Testis (tissue), 3 donors: ENCODE data around the gene MSLN. TPM values are rescaled to one million over a fixed set of nuclear protein-coding genes. Genes with fewer than 3 reads are reported as not detected.

Source experiments
- DNase-seq: peaks from one replicate; pipeline ENCODE4 v3.0.0-alpha.2; 2019
- H3K27ac ChIP-seq, 2 donors: fragments of 200-600 bp; sonication (generic); one replicate each; pipeline ENCODE4 v1.5.1; 2019
- H3K27me3 ChIP-seq: fragments of 200-600 bp; sonication (generic); one replicate; pipeline ENCODE4 v1.5.1; 2019
- H3K36me3 ChIP-seq: fragments of 200-600 bp; sonication (generic); one replicate; pipeline ENCODE4 v1.5.1; 2017; ENCODE audit warnings: low read depth; ENCODE audit errors: missing control alignments
- H3K4me1 ChIP-seq: fragments of 200-600 bp; sonication (generic); one replicate; pipeline ENCODE4 v1.5.1; 2019
- H3K4me3 ChIP-seq, 2 donors: fragments of 200-600 bp; sonication (generic); one replicate each; pipeline ENCODE4 v1.5.1; 2017 to 2019
- H3K9me3 ChIP-seq: fragments of 200-600 bp; sonication (generic); one replicate; pipeline ENCODE4 v1.5.1; 2017
- POLR2A ChIP-seq: fragments of 450-650 bp; IDR thresholded peaks from one replicate; pipeline ENCODE4 v1.6.1; 2017; ENCODE audit warnings: antibody characterized with exemption, mild to moderate bottlenecking, moderate library complexity
- WGBS, 2 donors: methylation state at CpG; one replicate each; pipeline ENCODE4 v1.1.5; 2018; 5-methylcytosine and 5-hydroxymethylcytosine counted together
- intact Hi-C: fragments of 100-400 bp; cut with DNase I; formaldehyde crosslinking; loops from one replicate; pipeline ENCODE4 v1.15.1; 2023; ENCODE audit warnings: low total_unique reads
- polyA plus RNA-seq: library from polyadenylated mRNA; stranded (reverse); fragments of 350-450 nt; fragmentation: Illumina TruSeq; extraction: RNeasy Lipid Tissue Mini Kit (QIAGEN cat#74804); gene quantifications from one replicate; pipeline ENCODE4 v1.2.3, GENCODE V29; 2014; ENCODE audit warnings: low read depth, low replicate concordance; ENCODE audit not compliant: insufficient read depth
- total RNA-seq, 2 donors: library from RNA; depleted of rRNA; stranded (reverse); fragments of >200 nt; gene quantifications; one replicate each; pipeline ENCODE4 v1.2.3, GENCODE V29; 2016
- TF ChIP-seq, protein P1 (sequence below), 3 experiments: fragments of 450-650 bp in 2 of 3; fragments of 200-600 bp in 1 of 3; sonication (generic) in 1 of 3; IDR thresholded peaks; one replicate each; pipeline ENCODE4 v1.5.1; 2016 to 2019; ENCODE audit warnings: antibody characterized with exemption in 3 of 3, mild to moderate bottlenecking in 2 of 3, moderate library complexity in 1 of 3

The MSLN gene
- total and polyA plus RNA-seq, 3 donors from 2014 or later, result 1.5 to 18.5 (median 2.8) TPM

DNA sequence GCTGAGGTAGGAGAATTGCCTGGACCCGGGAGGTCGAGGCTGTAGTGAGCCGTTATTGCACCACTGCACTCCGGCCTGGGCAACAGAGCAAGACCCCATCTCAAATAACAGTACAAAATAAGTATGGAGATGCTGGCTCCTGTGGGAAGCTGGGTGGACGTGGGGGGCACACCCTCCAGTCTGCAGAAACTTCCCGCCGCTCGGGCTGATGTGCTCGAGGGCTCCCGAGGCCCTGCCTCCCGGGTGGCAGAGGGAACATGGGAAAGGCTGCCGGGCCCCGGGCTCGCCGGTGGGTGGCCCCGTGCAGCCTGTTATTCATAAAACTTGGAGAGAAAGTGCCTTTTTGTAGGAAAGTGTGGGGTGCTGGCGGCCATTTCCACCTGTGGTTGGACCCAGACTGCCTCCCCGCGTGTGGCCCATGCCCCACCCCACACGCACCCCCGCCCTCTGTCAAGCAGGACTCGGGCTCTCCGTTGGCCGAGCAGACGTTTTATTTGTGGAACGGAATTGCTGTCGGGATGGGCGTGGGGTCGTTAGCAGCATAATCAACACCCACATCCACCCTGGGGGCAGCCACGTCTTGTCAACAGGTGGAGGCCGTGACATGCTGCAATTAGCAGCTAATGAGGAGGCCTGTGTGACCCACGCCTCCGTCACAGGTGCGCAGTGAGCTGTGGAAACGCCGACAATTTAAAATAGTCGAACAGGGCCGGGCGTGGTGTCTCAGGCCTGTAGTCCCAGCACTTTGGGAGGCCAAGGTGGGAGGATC is 12.4 kb upstream of the MSLN start:
- intact Hi-C loops, result no loop called here
- Histone ChIP-seq H3K27me3 (no peaks in the 10 kb centered on the region), H3K27ac (no peak overlapping the region), H3K4me1 (no peaks in the 10 kb centered on the region), H3K9me3 (no peaks in the 10 kb centered on the region), H3K4me3 (no peak overlapping the region), H3K36me3 (no peaks in the 10 kb centered on the region)
- TF ChIP-seq, protein P1, sequence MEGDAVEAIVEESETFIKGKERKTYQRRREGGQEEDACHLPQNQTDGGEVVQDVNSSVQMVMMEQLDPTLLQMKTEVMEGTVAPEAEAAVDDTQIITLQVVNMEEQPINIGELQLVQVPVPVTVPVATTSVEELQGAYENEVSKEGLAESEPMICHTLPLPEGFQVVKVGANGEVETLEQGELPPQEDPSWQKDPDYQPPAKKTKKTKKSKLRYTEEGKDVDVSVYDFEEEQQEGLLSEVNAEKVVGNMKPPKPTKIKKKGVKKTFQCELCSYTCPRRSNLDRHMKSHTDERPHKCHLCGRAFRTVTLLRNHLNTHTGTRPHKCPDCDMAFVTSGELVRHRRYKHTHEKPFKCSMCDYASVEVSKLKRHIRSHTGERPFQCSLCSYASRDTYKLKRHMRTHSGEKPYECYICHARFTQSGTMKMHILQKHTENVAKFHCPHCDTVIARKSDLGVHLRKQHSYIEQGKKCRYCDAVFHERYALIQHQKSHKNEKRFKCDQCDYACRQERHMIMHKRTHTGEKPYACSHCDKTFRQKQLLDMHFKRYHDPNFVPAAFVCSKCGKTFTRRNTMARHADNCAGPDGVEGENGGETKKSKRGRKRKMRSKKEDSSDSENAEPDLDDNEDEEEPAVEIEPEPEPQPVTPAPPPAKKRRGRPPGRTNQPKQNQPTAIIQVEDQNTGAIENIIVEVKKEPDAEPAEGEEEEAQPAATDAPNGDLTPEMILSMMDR (IDR thresholded peaks at IDR 0.05), result no peak
- WGBS, 2 donors, result 80 to 83% methylated on average over 35 to 38 of the region's 39 CpGs
- no peak for DNase-seq

DNA sequence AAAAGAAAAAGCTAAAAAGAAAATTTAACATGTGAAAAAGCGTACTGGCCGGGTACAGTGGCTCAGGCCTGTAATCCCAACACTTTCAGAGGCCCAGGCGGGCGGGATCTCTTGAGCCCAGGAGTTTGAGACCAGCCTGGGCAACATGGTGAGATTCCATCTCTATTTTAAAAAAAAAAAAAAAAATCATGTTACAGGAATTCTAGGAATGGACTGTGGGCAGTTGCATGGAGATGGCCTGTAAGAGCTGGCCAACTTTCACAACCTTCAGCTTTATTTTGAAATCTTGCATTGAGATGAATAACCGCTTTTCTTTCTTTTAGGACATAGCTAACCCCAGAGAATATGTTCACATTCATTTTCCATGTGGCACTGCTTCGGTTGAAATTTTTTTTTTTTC is 11.5 kb upstream of the MSLN start:
- H3K36me3 ChIP-seq, result no peaks in the 10 kb centered on the region
- DNase-seq, result no peak
- H3K4me3 ChIP-seq, result no peak overlapping the region
- H3K9me3 ChIP-seq, result no peaks in the 10 kb centered on the region
- no peaks in the 10 kb centered on the region for H3K4me1 ChIP-seq
- TF ChIP-seq POLR2A, result no peak
- TF ChIP-seq, protein P1 (IDR thresholded peaks at IDR 0.05), result no peak
- intact Hi-C loops, result no loop called here
- H3K27ac ChIP-seq, result no peak overlapping the region
- WGBS, 2 donors, result 73 to 80% methylated on average over 6 of the region's 6 CpGs
- no peaks in the 10 kb centered on the region for H3K27me3 ChIP-seq

DNA sequence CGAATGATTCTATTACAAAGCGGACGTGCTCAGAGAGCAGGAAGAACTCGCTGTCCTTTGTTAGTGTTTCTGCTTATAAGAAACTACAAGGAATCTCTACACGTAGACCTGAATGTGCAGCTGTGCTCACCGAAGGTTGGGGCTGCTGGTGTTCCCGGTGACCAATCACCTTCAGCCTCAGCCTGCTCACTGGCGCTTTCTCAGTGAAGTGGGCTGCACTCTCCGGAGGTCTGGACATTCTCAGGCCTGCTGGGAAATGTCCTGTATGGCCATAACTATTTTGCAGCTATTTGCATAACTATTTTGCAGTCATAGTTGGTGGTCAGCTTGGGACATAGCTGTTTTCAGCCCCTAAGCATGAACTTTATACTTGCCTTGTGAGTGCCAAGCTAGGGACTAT is 10.0 kb upstream of the MSLN start:
- no peak overlapping the region for H3K4me3 ChIP-seq
- H3K9me3 ChIP-seq, result no peaks in the 10 kb centered on the region
- 59 to 72% methylated on average over 9 of the region's 9 CpGs for WGBS, 2 donors
- DNase-seq, result no peak
- no peaks in the 10 kb centered on the region for H3K36me3 ChIP-seq
- intact Hi-C loops, result no loop called here
- H3K27ac ChIP-seq, result no peak overlapping the region
- H3K4me1 ChIP-seq, result no peaks in the 10 kb centered on the region
- H3K27me3 ChIP-seq, result no peaks in the 10 kb centered on the region
- no peak for TF ChIP-seq POLR2A
- TF ChIP-seq, protein P1 (IDR thresholded peaks at IDR 0.05), result no peak

DNA sequence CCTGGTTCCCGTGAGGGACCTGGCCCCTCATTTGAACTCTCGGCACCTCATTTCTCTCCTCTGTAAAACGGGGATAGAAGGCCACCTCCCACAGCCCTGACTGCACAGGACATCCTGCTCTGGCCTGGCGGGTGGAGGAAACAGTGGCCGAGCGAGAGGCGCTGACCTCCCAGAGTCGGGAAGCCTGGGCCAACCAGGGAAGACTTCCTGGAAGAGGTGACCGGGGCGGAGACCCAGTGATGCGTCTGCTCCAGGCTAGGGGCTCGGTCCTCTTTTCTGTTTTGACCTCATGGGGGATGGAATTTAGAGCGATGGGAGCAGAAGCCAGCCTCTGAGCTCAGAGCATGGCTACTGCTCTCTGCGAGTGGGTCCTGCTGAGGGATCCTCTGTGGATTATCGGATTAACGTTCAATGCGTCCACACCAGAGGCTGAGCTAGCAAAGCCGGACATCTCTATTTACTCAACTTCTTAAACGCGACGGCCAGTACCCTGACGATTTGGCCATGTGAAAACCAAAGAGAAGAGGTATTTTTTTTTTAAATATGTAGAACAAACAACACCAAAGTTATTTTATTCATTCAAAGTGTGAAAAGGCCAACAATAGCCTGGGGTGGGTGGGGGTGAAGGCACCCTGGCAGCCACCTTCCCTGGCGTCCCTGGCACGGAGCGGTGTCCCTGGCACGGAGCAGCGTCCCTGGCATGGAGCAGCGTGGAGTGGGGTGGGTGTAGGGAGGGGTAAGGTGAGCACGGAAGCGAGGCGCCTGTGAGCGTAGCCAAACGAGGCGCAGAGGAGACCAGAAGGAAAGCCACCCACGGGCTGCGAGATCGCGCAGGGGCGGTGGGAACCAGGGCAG is 9.2 kb upstream of the MSLN start:
- DNase-seq, result no peak
- no peaks in the 10 kb centered on the region for H3K27me3 ChIP-seq
- intact Hi-C loops, result no loop called here
- no peaks in the 10 kb centered on the region for H3K9me3 ChIP-seq
- H3K27ac ChIP-seq, result no peak overlapping the region
- WGBS, 2 donors, result 78 to 80% methylated on average over 32 to 39 of the region's 39 CpGs
- TF ChIP-seq, protein P1 (IDR thresholded peaks at IDR 0.05), result no peak
- no peak for TF ChIP-seq POLR2A
- H3K4me3 ChIP-seq, result no peak overlapping the region
- no peaks in the 10 kb centered on the region for H3K36me3 ChIP-seq
- H3K4me1 ChIP-seq, result no peaks in the 10 kb centered on the region
